Right lobe of liver (tissue), 4 donors: ENCODE data around the gene RPS14.

Experiments
- CTCF ChIP-seq, 4 donors: fragments of 200-600 bp in 3 of 4; fragments of 450-650 bp in 1 of 4; IDR thresholded peaks; one replicate each; pipeline versions ENCODE4 v1.5.1 to v1.8.0; 2016 to 2022; ENCODE audit warnings: antibody characterized with exemption in 4 of 4, mild to moderate bottlenecking in 2 of 4
- POLR2A ChIP-seq: fragments of 450-650 bp; IDR thresholded peaks from one replicate; pipeline ENCODE4 v1.6.1; 2017; ENCODE audit warnings: antibody characterized with exemption, mild to moderate bottlenecking
- donor health status: DM: no; HTN: no; CAD: no.
- donor health status: DM: no; HTN: no; CAD: no.
- donor health status: DM: no; HTN: yes; CAD: no.

- TF ChIP-seq CTCF (IDR thresholded peaks at IDR 0.05) = no peak
- no peak for TF ChIP-seq POLR2A
Observed at GRCh38 chr5:150448334-150448733, 1.2 kb downstream of the RPS14 start.
